ENCODE results near the gene RNF113A.

DNA sequence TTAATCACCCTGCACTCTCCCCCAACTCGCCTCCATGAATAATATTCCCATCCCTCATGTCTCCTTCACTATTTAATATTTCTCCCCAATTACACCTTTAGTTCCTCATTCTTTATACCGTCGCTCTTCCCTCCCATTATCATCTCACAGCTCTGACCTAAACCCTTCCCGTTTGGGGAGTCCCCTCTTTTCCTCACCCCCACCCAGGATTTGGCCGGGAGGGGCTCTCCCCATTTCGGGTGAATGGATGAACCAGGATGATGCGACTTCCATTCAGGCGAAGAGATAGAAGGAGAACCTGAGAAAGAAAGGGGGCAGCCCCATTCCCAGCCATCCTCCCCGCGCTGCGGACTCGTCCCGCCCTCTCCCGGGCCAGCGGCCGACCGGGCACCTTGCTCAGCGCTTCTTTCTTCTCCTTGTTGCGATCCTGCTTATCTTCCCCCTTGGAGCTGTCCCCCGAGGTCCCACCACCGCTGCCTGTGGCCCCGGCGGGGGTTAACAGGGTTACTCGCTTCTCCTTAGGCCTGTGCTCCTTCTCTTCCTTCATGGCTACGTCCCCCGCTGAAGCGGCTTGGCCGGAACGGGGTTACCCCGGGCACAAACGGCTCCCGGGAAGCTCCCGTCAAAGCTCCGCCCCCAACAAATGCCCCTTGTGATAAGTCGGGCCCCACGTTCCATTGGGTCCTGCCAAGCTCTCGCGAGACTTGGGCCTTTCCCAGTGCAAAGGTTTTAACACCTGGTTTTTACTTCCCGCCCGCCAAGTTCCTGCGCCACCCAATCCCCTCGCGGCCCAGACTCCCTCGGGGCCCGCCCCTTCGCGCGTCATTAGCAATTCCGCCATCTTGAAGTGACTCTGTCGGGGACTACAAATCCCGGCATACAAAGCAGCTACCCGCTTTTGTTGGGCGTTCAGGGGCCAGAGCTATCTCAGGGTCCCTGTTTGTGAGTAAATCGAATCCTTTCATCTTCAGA, 18.9 kb downstream of the RNF113A start, which contains the start of gene UPF3B:
- TF ChIP-seq POLR2A (IDR thresholded peaks at IDR 0.05; ENCODE audit: low read length) (peak; percentile 73), GATA1 (IDR thresholded peaks at IDR 0.05; ENCODE audit: low read depth, low read length) (no peak)
